K562 (cell line): Measurements from ENCODE around the gene CUL4B. TPM values are rescaled to one million over a fixed set of nuclear protein-coding genes. Genes with fewer than 3 reads are reported as not detected.

Source experiments
- ARNT ChIP-seq, 2 experiments: fragments of 450-650 bp; IDR thresholded peaks; 2 replicates each; pipeline ENCODE4 v1.6.1; 2016; ENCODE audit warnings: mild to moderate bottlenecking in 1 of 2
- BMI1 ChIP-seq: fragments of 150-350 bp; IDR thresholded peaks from 2 replicates; pipeline ENCODE4 v1.6.1; 2014; ENCODE audit warnings: low read length
- CUX1 ChIP-seq: fragments of 200-800 bp; sonication (Bioruptor generic); IDR thresholded peaks from 2 replicates; pipeline ENCODE4 v1.6.1; 2016; ENCODE audit warnings: missing genetic modification characterization, missing compliant biosample characterization
- LCOR ChIP-seq: sonication (generic); formaldehyde crosslinking; IDR thresholded peaks from 2 replicates; pipeline ENCODE4 v1.8.0; 2022; ENCODE audit warnings: mild to moderate bottlenecking, missing genetic modification reagents
- MITF ChIP-seq: IDR thresholded peaks from 2 replicates; pipeline ENCODE4 v1.6.1; 2014; ENCODE audit warnings: antibody characterized with exemption
- MTA3 ChIP-seq: fragments of 450-650 bp; formaldehyde crosslinking; IDR thresholded peaks from 2 replicates; pipeline ENCODE4 v1.6.1; 2017; ENCODE audit warnings: mild to moderate bottlenecking, borderline replicate concordance
- NR2F6 ChIP-seq: fragments of 450-650 bp; formaldehyde crosslinking; IDR thresholded peaks from 2 replicates; pipeline ENCODE4 v1.4.0; 2020; ENCODE audit warnings: mild to moderate bottlenecking
- RAD51 ChIP-seq: fragments of 450-650 bp; IDR thresholded peaks from 2 replicates; pipeline ENCODE4 v1.7.1; 2016; ENCODE audit warnings: low read depth, mild to moderate bottlenecking, borderline replicate concordance
- SMAD3 ChIP-seq: fragments of 450-650 bp; formaldehyde crosslinking; conservative IDR thresholded peaks from 2 replicates; pipeline ENCODE4 v1.4.0; 2020; ENCODE audit warnings: mild to moderate bottlenecking
- SMARCA4 ChIP-seq: fragments of 450-650 bp; IDR thresholded peaks from 2 replicates; pipeline ENCODE4 v1.6.1; 2016
- TAL1 ChIP-seq: fragments of 450-650 bp; IDR thresholded peaks from 2 replicates; pipeline ENCODE4 v1.6.1; 2016; ENCODE audit warnings: mild to moderate bottlenecking
- USF1 ChIP-seq: sonication (generic); formaldehyde crosslinking; IDR thresholded peaks from 2 replicates; pipeline ENCODE4 v1.9.0; 2022; ENCODE audit warnings: mild to moderate bottlenecking, missing genetic modification reagents
- ZBTB2 ChIP-seq: fragments of 450-650 bp; IDR thresholded peaks from 2 replicates; pipeline ENCODE4 v1.6.1; 2016; ENCODE audit warnings: antibody characterized with exemption
- ZNF277 ChIP-seq: fragments of 250-450 bp; sonication (Bioruptor Pico); IDR thresholded peaks from 2 replicates; pipeline ENCODE4 v1.8.0; 2022; ENCODE audit warnings: inconsistent platforms, mild to moderate bottlenecking, moderate library complexity, borderline replicate concordance
- ZNF57 ChIP-seq: fragments of 450-650 bp; formaldehyde crosslinking; IDR thresholded peaks from 2 replicates; pipeline ENCODE4 v1.4.0; 2020; ENCODE audit warnings: mild to moderate bottlenecking, moderate library complexity
- polyA plus RNA-seq, 8 experiments: library from polyadenylated mRNA; depleted of rRNA in 4 of 8; stranded (reverse) in 5 of 8; unstranded in 3 of 8; fragments of >200 nt; fragmentation: Nextera tagmentation in 2 of 8; fragmentation: Illumina TruSeq in 1 of 8; extraction: Ambion mirVana in 2 of 8; extraction: Trizol in 1 of 8; gene quantifications; 2 replicates each; pipeline versions ENCODE4 v1.2.1 to v1.2.3, GENCODE V29; 2011 to 2014; ENCODE audit warnings: inconsistent platforms in 1 of 8, missing spikeins in 1 of 8
- total RNA-seq, 7 experiments: library from RNA; depleted of rRNA in 6 of 7; stranded (reverse); fragments of >200 nt in 6 of 7; fragmentation: Illumina TruSeq in 2 of 7; extraction: Trizol in 2 of 7; gene quantifications; 2 replicates each; pipeline versions ENCODE4 v1.2.1 to v1.2.3, GENCODE V29; 2011 to 2021; ENCODE audit warnings: low replicate concordance in 1 of 7

CUL4B gene
- total and polyA plus RNA-seq, 9 of the 15 experiments (the other 6 are each of a cell fraction or from before 2014, with no cell fraction given) = 15.0 to 41.7 (median 37.5) TPM

- TF ChIP-seq USF1 (CRISPR knock-in tag) (peak; percentile 80), ZBTB2 (no peak), LCOR (peak; percentile 64; the same call in 1 of the 2 replicates), CUX1 (peak; percentile 6; the same call in 1 of the 2 replicates), ZNF277 (CRISPR knock-in tag) (no peak), MITF (0 out of 2 replicates have a peak, but pooled peaks have one; percentile 54), MTA3 (peak; percentile 47; the same call in 1 of the 2 replicates), NR2F6 (CRISPR knock-in tag) (no peak), RAD51 (peak; percentile 66), TAL1 (no peak), ARNT (IDR thresholded peaks at IDR 0.05) (no peak), SMAD3 (CRISPR knock-in tag) (no peak), BMI1 (no peak), ZNF57 (CRISPR knock-in tag) (no peak), SMARCA4 (0 out of 2 replicates have a peak, but pooled peaks have one; percentile 24)
Observed at GRCh38 chrX:120485638-120486520, 74.9 kb downstream of the CUL4B start (continued).
